ENCODE measurements around the gene COL4A1.

Gene COL4A1

GRCh38 chr13:110341445-110342244 lies 34.7 kb upstream of the COL4A1 start:
- DNase-seq = no peak

DNA sequence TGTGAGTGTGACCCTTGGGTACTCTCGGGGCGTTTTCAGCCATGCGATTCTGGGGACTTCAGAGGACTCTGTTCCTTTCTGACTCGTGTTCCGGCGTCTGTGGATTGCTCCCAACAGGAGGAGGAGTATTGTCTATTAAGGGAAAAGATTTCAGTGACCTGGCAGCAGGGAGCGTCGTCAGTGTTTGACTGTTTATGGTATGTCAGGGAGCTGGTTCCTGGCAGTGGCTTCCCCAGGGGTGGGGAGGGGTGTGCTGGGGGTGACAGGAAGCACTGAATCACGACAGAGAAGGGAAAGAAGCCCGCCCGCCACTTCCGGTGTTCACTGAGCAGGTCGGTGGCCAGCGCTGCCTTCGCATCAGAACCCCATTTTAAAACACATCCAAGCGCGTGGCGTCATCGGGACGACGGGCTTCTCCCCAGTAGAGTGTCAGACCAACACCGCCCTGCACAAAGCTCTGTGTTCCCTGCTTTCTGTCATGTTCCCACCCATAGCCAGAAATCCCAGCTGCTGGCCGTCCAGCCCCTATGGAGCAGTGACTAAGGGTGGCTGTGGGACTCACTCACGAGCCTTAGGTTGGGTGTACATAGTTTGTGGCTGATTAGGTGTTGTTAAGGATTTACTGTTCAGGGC lies 34.0 kb upstream of the COL4A1 start:
- DNase-seq = no peak

DNA sequence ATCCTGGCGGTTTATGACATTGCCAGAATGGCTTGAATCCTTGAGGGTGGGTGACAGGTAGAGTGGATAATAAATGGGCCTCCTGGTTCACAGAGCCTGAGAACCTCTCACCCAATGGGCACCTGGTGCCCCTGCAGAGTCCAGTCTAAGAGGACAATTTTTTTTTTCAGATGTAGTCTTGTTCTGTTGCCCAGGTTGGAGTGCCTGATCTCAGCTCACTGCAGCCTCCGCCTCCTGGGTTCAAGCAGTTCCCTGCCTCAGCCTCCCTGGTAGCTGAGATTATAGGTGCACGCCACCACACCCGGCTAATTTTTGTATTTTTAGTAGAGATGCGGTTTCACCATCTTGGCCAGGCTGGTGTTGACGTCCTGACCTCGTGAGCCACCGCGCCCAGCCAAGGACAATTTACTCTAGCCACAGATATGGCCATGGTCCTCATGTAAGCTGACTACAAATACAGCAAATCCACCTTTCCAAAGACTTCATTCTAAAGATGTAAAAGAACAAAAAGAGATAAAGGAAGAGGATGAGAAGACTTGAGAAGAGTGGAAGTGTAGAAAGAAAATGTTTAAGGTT lies 33.1 kb upstream of the COL4A1 start:
- no peak for DNase-seq

- DNase-seq = no peak
Measured at GRCh38 chr13:110339263-110339662, 32.3 kb upstream of the COL4A1 start.

DNA sequence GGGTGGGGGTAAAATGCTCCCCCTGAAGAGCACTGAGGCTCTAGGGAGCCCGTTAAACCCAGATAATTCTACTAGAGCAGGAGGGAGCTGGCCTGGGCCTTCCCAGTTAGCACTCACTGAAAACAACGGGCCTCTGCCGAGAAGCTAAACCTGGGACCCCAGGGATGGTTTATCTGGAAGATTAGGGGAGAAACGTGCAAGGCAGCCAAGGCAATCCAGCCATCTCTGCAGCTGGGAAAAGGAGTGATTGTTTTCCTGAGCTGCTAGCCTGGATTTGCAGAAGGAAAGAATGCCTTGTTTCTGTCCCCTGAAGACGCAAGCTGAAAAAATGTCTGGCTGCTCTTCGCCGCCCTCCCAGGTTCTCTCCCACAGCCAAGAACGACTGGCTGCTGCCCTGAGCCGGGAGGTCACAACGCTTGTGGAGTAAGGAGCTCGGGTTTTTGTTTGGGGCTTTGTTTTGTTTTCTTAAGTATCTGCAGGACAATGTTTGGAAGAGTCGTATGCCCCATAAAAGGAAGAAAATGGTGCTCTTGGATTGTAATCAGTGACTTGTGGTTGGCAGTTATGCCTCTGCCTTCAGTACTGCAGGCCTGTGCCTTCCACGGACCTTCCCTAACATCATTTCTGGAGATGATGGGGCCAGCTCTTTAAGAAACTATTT lies 31.6 kb upstream of the COL4A1 start:
- DNase-seq = no peak

DNA sequence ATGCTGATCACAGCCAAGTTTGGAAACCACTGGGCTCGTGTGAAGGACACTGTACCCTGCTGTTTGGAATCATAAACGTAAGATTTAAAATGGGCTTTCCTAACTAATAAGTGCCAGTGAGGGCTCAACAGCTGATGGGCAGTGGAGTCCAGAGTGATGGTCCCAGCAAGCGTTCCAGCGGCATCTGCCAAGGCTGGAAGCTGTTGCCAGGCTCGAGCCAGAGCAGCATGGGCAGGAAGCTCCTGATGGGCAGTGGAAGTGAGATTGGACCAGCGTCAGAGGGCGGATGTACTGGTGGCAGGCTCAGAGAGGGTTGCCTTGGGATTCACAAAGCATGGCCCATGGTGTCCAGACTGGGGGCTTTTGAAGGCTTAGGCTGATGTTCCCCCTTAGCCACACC lies 30.3 kb upstream of the COL4A1 start:
- no peak for DNase-seq

GRCh38 chr13:110336681-110337080 lies 29.7 kb upstream of the COL4A1 start:
- no peak for DNase-seq

DNA sequence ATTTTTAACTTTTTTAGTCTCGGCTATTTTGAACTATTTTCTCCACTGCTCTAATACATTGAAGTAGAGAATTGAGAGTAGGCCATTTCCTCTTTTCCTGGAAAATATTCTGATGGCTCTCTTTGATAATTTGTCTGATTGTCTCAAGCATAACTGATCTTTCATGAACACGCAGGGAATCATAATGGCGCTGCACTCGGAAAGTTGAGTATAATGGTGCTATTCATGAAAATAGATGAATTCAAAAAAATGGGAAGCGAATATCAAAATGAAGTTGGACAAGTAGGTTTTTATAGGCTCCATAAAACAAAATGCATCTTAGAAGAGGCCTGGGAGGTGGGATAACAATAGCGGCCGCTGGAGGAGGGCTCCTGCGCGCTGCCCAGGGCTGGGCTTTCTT lies 29.2 kb upstream of the COL4A1 start:
- DNase-seq = no peak

DNA sequence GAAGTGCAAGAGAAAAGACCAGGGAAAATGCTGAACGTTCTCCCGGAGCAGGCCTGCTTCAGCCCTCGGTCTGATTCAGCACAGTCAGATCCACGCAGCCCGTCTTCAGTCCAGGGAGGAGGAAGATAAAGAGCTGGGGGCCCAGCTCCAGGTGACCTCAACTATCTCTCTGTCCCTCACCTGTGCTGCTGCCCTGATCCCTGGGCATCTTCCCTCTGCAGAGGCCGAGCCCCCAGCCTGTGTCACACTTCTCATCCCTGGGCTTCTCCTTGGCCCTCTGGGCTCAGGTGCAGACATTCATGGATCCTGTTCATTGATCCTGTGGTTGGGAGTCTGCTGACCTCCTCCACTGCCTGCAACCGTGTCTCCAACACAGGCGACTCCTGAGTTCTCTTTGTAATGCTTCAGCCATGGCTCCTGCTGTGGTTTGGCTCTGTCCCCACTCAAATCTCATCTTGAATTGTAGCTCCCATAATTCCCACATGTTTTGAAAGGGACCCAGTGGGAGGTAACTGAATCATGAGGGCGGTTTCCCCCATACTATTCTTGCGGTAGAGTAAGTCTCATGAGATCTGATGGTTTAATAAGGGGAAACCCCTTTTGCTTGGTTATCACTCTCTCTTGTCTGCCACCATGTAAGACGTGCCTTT lies 28.0 kb upstream of the COL4A1 start:
- DNase-seq = no peak

DNA sequence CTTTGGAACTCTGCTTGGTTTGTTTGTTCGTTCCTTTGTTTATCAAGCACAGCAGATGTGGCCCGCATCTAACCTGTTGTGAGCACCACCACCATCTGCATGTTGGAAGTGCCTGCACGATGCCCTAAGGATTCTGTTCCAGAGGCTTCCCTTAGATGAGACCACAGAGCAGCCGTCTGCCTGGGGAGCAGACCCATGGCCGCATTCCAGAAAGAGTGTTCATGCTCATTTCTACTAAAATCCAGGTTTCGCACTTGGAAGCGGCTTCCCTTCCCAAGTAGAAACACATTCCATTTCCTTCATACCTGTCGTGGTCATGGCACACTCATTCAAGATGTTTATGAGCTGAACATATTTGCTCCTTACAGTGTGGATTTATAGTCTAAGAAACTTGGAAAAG lies 27.3 kb upstream of the COL4A1 start:
- no peak for DNase-seq

- no peak for DNase-seq
Measured at GRCh38 chr13:110333837-110334236, 26.9 kb upstream of the COL4A1 start.

GRCh38 chr13:110332750-110333149 lies 25.8 kb upstream of the COL4A1 start:
- DNase-seq = no peak

DNA sequence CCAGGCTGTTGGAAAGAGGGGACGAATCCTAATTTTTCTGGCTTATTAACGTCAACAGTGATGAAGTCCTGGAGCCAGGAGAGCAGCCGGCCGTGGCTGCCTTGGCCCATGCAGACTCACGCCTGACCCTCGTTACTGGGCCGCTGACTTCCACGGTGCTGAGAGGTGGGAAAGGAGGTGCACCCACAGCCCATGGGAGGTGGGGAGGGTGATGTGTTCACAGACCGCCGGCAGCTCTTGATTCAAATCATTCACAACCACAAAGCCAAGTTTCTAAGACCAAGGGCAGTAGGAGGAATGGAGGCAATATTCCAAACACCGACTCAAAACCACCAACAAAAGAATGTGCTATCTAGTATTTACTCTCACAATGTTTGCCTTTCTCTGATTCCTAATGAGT lies 24.4 kb upstream of the COL4A1 start:
- DNase-seq = no peak

- DNase-seq = no peak
Measured at GRCh38 chr13:110330491-110331011, 23.6 kb upstream of the COL4A1 start.

GRCh38 chr13:110329798-110330461 lies 23.0 kb upstream of the COL4A1 start:
- DNase-seq = no peak

DNA sequence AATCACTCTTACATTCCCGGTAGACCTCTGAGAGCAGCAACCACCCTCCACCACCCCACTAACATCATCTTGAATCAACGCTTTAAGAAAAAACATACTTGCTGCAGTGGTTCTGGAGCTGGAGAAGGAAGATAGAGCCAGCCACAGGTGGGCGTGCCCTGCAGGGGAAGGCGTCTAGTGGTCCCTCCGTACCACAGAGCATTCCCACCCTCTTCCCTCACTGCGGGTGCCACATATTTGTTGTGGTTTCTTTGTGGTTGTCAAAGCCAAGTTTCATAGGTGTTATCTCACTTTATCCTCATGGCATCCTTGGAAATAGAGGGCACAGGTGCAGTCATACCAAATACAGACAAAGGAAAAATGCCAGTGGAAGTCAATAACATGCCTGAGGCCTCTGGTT lies 22.3 kb upstream of the COL4A1 start:
- DNase-seq = no peak

DNA sequence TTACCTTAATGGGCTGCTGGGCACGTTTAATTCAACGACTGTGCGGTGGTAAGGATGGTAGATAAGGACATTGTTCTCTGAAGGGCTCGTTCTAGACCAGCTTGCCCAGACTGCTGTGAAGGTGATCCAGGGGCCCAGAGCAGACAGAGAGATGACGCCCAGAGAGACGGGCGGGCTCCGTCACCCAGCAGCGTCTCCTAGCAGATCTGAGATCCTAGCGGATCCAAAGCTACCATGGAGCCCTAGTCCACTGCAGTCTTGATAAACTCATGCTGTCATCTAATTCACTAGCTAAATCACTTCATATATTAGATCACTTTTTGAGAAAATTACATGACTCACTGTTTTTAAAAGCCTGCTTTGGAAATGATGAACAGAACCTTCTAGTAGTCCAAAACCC lies 21.6 kb upstream of the COL4A1 start:
- no peak for DNase-seq

DNA sequence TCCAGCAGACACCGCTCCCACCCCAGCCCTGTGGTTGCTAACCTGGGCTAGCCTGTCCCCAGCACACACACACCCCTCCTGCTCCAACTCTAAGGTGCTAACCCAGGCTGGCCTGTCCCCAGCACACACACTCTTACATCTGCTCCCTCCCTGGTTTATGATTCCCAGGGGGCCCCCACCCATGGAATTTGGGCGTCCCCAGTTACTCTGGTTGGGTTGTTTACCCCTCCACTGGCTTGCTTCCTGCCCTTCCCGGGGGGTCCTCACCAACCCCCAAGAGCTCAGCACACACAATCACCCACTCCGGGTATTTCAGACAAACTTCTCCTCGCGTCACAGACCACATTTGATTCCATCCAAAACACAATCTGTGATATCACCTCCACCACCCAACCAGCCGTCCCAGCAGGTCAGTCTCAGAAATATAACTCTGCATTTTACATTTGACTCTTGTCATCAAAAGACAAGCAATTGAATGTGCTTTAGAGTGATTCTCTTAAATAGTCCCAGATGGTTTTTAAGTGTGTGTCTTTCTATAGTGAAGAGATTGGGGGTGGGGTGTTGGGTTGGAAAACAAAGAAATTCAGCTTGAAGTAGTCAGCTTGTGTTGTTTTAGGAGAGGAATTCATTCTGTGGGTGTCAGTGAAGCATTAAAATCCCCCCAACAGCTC lies 20.2 kb upstream of the COL4A1 start:
- DNase-seq = no peak

DNA sequence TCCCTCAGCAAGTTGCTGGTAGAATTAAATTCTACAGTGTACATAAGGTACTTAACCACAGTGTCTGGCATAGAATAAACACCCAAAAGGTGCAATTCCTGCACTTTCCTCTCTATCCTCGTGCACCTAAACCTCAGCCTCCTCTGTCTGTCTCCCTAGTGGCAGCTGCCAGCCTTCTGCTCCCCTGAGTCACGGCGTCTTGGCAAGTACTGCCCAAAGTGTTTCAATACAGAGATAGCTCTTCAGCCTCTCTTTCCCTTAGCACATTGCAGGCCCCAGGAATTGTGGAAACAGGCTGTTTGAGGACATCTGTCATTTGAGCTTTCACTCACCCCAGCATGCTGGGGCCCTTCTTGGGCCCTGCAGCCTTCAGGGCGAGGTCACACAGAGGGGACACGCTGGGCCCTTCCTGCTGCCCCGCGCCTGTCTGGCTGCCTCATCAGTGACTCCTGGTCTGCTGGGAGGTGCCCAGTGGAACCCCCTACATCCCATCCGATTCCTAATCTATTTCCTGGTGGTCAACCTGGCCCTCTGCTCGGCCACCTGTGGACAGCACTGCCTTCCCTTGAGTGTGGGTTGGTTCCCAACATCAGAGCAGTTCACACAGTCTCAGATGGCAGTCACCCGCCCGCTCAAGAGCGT lies 19.4 kb upstream of the COL4A1 start:
- no peak for DNase-seq

- DNase-seq = no peak
Measured at GRCh38 chr13:110324026-110324749, 17.2 kb upstream of the COL4A1 start.

Data from SW 1271 (cell line).